Activated CD8-positive, alpha-beta memory T cell treated with anti-CD3 and anti-CD28 coated beads for 48 hours (primary cell): ENCODE results near the gene NDUFA5.

Source experiments
- DNase-seq, 3 experiments: peaks; one replicate each; pipeline ENCODE4 v3.0.0-alpha.2; 2020; ENCODE audit warnings: low read depth in 2 of 3, low spot score in 2 of 3

The NDUFA5 gene

GRCh38 chr7:123557398-123558288, at the start of gene NDUFA5:
TSS of gene NDUFA5 (minus strand) at chr7:123557818. CDS start at chr7:123557795, 23 bp downstream.
- peak; percentile 72 to 76 (median 73) for DNase-seq

- no peak for DNase-seq
These were observed 47.1 kb upstream of the NDUFA5 start for GRCh38 chr7:123604739-123605138.

- DNase-seq, result no peak
These were observed 45.0 kb upstream of the NDUFA5 start for GRCh38 chr7:123602648-123603047.

GRCh38 chr7:123601530-123601929, 43.9 kb upstream of the NDUFA5 start, which contains the start of gene ASB15:
TSS of gene ASB15 (plus strand) at chr7:123601821. CDS start at chr7:123614503, 12,682 bp downstream.
- no peak for DNase-seq

- no peak for DNase-seq
These were observed 43.3 kb upstream of the NDUFA5 start for GRCh38 chr7:123600876-123601275.

GRCh38 chr7:123599766-123600165, 42.1 kb upstream of the NDUFA5 start:
- DNase-seq, result no peak

GRCh38 chr7:123598657-123599056, 41.0 kb upstream of the NDUFA5 start:
- no peak for DNase-seq

GRCh38 chr7:123594813-123595241, 37.2 kb upstream of the NDUFA5 start:
- DNase-seq, result no peak

- no peak for DNase-seq
These were observed 30.8 kb upstream of the NDUFA5 start for GRCh38 chr7:123588376-123588775.

- DNase-seq, result no peak
These were observed 26.2 kb upstream of the NDUFA5 start for GRCh38 chr7:123583821-123584220.

GRCh38 chr7:123581162-123581459, 23.5 kb upstream of the NDUFA5 start:
- DNase-seq, result no peak

GRCh38 chr7:123580406-123581161, 23.0 kb upstream of the NDUFA5 start:
- DNase-seq, result no peak

GRCh38 chr7:123579416-123579815, 21.8 kb upstream of the NDUFA5 start:
- no peak for DNase-seq

- DNase-seq, result no peak
These were observed 16.4 kb upstream of the NDUFA5 start for GRCh38 chr7:123573896-123574467.

- no peak for DNase-seq
These were observed 15.7 kb upstream of the NDUFA5 start for GRCh38 chr7:123573341-123573740.

GRCh38 chr7:123571684-123572083, 14.1 kb upstream of the NDUFA5 start:
- no peak for DNase-seq

GRCh38 chr7:123571187-123571586, 13.6 kb upstream of the NDUFA5 start:
- DNase-seq, result no peak

GRCh38 chr7:123570390-123571182, 13.0 kb upstream of the NDUFA5 start:
- no peak for DNase-seq

GRCh38 chr7:123569352-123570010, 11.9 kb upstream of the NDUFA5 start:
- DNase-seq, result no peak

- DNase-seq, result no peak
These were observed 4.5 kb upstream of the NDUFA5 start for GRCh38 chr7:123562121-123562520.
